Activated CD4-positive, alpha-beta T cell treated with anti-CD3 and anti-CD28 coated beads, Interleukin-2, amount 10 ng/mL, durations not matched to agents 7 days and 5 days (primary cell): Measurements from ENCODE around the gene TFAP2B. TPM values are rescaled to one million over a fixed set of nuclear protein-coding genes. Genes with fewer than 3 reads are reported as not detected.
A peak's percentile ranks its signal among the peaks of the same experiment; 100 is the strongest.

Experiments
- CTCF ChIA-PET: fragments of 350-600 bp; sonication (Branson Sonifier 250); formaldehyde crosslinking; loops from one replicate; lab custom pipeline; 2021; ENCODE audit warnings: antibody characterized with exemption; lab: Charles Lee
- POLR2A ChIA-PET: fragments of 350-600 bp; sonication (Branson Sonifier 250); formaldehyde crosslinking; loops from one replicate; lab custom pipeline; 2021; ENCODE audit warnings: antibody characterized with exemption; lab: Charles Lee
- DNase-seq: peaks from one replicate; pipeline ENCODE4 v3.0.0-alpha.2; 2020
- H3K27ac Mint-ChIP-seq: one replicate; pipeline ENCODE4 v1.8.0; 2021; ENCODE audit warnings: mild to moderate bottlenecking, moderate library complexity, mixed read lengths
- H3K27me3 Mint-ChIP-seq: one replicate; pipeline ENCODE4 v1.8.0; 2021; ENCODE audit warnings: mixed read lengths
- H3K36me3 Mint-ChIP-seq: one replicate; pipeline ENCODE4 v1.8.0; 2021; ENCODE audit warnings: low read depth, mixed read lengths
- H3K4me1 Mint-ChIP-seq: one replicate; pipeline ENCODE4 v1.8.0; 2021; ENCODE audit warnings: mixed read lengths
- H3K4me3 Mint-ChIP-seq: one replicate; pipeline ENCODE4 v1.8.0; 2021; ENCODE audit warnings: mild to moderate bottlenecking, moderate library complexity, mixed read lengths
- H3K9me3 Mint-ChIP-seq: one replicate; pipeline ENCODE4 v1.8.0; 2021; ENCODE audit warnings: mixed read lengths
- total RNA-seq, 2 experiments: library from RNA; stranded (reverse); gene quantifications; one replicate each; pipeline ENCODE4 v1.2.3, GENCODE V29; 2021

The TFAP2B gene
- not detected for total RNA-seq

DNA sequence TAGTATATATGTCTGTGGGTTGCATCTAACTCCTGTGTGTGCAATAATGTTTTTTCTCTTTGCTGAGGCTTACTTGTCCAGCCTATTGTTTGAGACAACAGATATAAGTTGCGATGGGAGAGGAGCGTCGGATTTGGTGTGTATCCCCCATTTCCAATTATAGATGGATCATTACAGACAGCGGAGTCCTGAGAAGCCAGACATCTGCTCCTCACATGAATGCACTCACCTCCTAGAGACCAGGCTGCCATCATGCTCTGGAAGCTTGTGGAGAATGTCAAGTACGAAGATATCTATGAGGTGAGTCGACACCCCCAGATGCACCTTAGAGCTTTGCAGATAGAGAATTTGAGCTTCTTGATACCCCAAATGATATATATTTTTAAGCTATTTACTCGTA, at the start of gene TFAP2B:
TFAP2B (plus strand) TSS at position 199 of the 400 bp plus-strand sequence; CDS start at position 220, 21 bp downstream.
- ChIA-PET POLR2A (no interaction called here), CTCF (no interaction called here)
- H3K27ac Mint-ChIP-seq = no peak within 1 kb of the TSS
- peaks cover 3% of the 10 kb centered on the region for H3K36me3 Mint-ChIP-seq
- H3K27me3 Mint-ChIP-seq = peaks cover 79% of the 10 kb centered on the region
- no peak for DNase-seq
- H3K9me3 Mint-ChIP-seq = no peaks in the 10 kb centered on the region
- H3K4me3 Mint-ChIP-seq = no peak within 1 kb of the TSS
- H3K4me1 Mint-ChIP-seq = peaks cover 6% of the 10 kb centered on the region

DNA sequence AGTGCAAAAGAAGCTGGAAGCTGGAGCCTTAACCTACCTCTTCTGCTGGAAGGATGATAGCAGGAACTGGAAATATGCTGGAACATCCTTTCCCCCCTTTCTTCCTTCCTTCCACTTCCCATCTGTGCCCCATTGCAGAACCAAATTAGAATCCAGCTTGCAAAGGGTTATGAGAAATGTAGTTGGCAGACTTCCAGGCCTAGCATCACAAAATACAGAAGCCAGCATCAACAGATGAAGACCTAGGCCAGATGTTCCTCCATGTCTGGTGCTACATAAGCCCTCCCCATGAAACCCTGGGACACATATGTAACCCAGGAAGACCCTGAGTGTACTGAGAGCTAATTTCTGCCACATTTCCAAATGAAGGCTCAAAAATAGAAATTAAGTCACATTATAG, 40.0 kb upstream of the TFAP2B start:
- Mint-ChIP-seq H3K4me3 (no peak overlapping the region), H3K4me1 (no peaks in the 10 kb centered on the region), H3K27me3 (no peaks in the 10 kb centered on the region), H3K9me3 (no peaks in the 10 kb centered on the region), H3K36me3 (no peaks in the 10 kb centered on the region), H3K27ac (no peak overlapping the region)
- DNase-seq = no peak
- ChIA-PET POLR2A (no interaction called here), CTCF (no interaction called here)

DNA sequence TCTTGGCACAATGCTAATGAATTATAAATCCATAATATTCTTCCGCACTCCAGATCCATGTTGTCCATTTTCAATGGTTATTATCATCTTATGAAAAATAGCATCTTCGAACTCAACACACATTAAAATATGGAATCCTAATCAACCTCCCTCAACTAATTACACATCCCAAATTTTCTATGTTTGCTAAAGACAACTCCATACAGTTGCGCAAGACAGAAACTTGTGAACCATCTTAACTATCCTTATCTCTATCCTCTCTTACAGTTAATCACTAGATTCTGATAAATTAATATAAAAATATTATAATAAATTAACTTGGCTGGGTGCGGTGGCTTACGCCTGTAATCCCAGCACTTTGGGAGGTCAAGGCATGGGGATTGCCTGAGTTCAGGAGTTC, 38.3 kb upstream of the TFAP2B start:
- Mint-ChIP-seq H3K36me3 (no peaks in the 10 kb centered on the region), H3K9me3 (no peaks in the 10 kb centered on the region), H3K4me3 (no peak overlapping the region), H3K27ac (no peak overlapping the region), H3K4me1 (no peaks in the 10 kb centered on the region), H3K27me3 (no peaks in the 10 kb centered on the region)
- DNase-seq = no peak
- POLR2A ChIA-PET = no interaction called here
- CTCF ChIA-PET = no interaction called here

DNA sequence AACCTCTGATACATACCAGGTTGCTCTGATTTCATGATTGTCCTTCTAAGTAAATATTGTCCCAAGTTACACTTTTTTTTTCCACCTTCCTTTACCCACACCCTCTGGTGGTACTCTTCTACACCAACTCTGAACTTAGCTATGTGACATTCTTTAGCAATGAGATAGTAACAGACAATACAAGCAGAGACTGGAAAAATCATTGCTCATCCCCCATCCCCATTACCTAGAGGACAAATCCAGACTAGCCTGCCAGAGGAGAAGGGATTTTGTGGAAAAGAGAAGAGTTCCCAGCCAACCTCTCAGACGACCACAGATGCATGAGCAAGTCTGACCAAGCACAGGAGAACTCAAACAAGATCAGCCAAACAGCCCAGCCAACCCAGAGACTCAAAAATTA, 32.8 kb upstream of the TFAP2B start:
- Mint-ChIP-seq H3K36me3 (no peaks in the 10 kb centered on the region), H3K27ac (no peak overlapping the region), H3K4me1 (no peaks in the 10 kb centered on the region), H3K9me3 (no peaks in the 10 kb centered on the region), H3K27me3 (no peaks in the 10 kb centered on the region), H3K4me3 (no peak overlapping the region)
- ChIA-PET CTCF (no interaction called here), POLR2A (no interaction called here)
- no peak for DNase-seq

DNA sequence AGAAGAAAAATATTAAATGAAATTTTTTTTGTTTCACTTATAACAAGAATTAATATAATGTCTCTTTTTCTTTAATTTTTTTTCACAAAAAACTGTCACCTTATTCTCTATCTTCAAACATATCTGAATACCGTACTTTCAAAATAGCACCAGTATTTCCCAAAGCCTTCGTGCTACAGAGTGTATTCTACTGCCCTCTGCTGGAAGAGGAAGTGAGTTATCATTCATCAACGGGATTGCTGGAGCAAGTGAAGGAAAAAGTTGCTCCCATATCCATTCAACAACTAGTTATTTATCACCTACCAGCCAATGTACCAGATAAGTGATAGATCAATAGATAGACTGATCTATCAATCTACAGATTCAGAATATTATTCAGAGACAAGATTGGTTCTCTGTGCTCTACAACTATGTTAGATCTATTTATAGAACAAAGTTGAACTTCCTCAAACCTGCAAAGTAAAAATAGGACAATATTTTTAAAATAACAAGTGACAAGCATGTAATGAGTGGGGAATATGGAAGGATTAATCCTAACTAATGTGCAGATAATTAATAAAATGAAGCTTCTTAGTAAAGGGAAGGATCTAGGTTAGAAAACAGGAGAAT, 26.7 kb upstream of the TFAP2B start:
- no peak overlapping the region for H3K4me3 Mint-ChIP-seq
- no peaks in the 10 kb centered on the region for H3K9me3 Mint-ChIP-seq

DNA sequence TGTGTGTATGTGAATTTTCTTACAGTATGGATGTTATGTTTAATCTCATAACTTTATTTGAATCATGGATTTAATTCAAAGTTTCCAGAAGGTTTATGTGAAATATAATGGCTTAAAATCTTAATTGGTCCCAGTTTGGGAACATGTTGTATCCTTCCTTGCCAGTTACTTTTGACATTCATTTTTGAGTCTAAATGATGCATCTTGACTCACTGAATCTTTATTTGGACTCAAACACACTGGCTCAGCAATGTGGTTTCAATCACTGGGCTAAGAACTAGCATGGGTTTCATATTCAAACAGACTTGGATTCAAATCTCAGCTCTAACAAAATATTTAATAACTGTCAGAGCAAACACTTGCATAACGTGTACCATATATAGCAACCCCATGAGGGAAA, 25.9 kb upstream of the TFAP2B start:
- Mint-ChIP-seq H3K4me1 (no peaks in the 10 kb centered on the region), H3K4me3 (no peak overlapping the region), H3K27ac (no peak overlapping the region), H3K9me3 (no peaks in the 10 kb centered on the region), H3K27me3 (no peaks in the 10 kb centered on the region), H3K36me3 (no peaks in the 10 kb centered on the region)
- no peak for DNase-seq
- ChIA-PET POLR2A (no interaction called here), CTCF (no interaction called here)

More for the DNA sequence above, 26.7 kb upstream of the TFAP2B start:
- H3K4me1 Mint-ChIP-seq = no peaks in the 10 kb centered on the region
- ChIA-PET POLR2A (no interaction called here), CTCF (no interaction called here)
- H3K27me3 Mint-ChIP-seq = no peaks in the 10 kb centered on the region
- no peak overlapping the region for H3K27ac Mint-ChIP-seq
- no peak for DNase-seq
- H3K36me3 Mint-ChIP-seq = no peaks in the 10 kb centered on the region

DNA sequence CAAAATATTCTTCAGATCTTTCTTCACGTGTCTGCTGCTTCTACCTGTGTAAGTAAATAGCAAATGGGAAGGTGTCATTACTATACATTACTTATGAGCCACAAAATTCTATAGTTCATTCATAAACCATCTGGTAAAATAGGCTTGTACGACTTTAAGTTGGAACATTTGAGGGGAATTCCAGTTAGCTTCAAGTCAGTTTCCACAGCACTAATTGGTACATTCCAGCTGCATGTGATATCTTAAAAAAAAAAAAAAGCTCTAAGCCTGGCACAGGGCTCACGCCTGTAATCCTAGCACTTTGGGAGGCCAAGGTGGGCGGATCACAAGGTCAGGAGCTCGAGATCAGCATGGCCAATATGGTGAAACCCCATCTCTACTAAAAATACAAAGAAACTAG, 23.1 kb upstream of the TFAP2B start:
- ChIA-PET POLR2A (no interaction called here), CTCF (no interaction called here)
- Mint-ChIP-seq H3K4me3 (no peak overlapping the region), H3K27ac (no peak overlapping the region), H3K4me1 (no peaks in the 10 kb centered on the region), H3K9me3 (no peaks in the 10 kb centered on the region), H3K36me3 (no peaks in the 10 kb centered on the region), H3K27me3 (no peaks in the 10 kb centered on the region)
- no peak for DNase-seq

DNA sequence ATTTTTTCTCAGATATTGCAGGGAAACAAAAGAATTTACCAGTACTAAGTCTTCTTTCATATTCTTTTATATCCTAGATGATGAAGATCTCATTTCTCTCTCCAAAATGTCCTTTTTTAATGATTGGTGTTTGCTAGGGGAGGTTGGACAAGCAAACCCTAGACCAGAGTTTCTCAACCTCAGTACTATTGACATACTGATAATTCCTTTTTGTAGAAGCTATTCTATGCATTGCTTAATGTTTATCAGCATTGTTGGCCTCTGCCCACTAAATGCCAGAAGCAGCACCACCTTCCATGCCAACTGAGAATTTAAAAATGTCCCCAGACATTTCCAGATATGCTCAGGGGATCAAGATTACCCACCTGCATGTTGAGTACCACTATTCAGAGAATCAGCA, 14.4 kb upstream of the TFAP2B start:
- Mint-ChIP-seq H3K4me1 (no peaks in the 10 kb centered on the region), H3K9me3 (no peaks in the 10 kb centered on the region), H3K4me3 (no peak overlapping the region), H3K27ac (no peak overlapping the region), H3K27me3 (no peaks in the 10 kb centered on the region), H3K36me3 (no peaks in the 10 kb centered on the region)
- DNase-seq = no peak
- ChIA-PET POLR2A (no interaction called here), CTCF (no interaction called here)

DNA sequence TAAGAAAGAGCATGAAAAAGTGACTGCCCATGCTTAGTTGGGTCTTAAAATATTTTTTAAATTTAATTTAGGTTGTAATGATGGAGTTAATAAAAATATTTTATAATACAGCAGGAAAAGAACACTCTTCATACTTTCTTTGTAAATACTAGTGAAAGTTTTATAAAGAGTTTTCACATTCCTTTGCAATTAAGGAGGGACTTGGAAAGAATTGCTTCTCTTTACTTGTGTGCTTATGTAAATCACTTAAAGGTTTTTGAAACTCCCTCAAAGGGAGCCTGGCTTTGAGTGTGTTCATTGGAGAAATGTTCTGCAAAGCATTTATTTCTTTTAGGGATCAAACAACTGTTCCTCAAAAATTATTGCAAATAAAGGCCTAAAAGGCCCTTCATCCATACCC, 11.6 kb upstream of the TFAP2B start:
- H3K9me3 Mint-ChIP-seq = no peaks in the 10 kb centered on the region
- no peaks in the 10 kb centered on the region for H3K4me1 Mint-ChIP-seq
- H3K27ac Mint-ChIP-seq = no peak overlapping the region
- no peak for DNase-seq
- no peaks in the 10 kb centered on the region for H3K36me3 Mint-ChIP-seq
- ChIA-PET POLR2A (no interaction called here), CTCF (no interaction called here)
- H3K27me3 Mint-ChIP-seq = no peaks in the 10 kb centered on the region
- H3K4me3 Mint-ChIP-seq = no peak overlapping the region

DNA sequence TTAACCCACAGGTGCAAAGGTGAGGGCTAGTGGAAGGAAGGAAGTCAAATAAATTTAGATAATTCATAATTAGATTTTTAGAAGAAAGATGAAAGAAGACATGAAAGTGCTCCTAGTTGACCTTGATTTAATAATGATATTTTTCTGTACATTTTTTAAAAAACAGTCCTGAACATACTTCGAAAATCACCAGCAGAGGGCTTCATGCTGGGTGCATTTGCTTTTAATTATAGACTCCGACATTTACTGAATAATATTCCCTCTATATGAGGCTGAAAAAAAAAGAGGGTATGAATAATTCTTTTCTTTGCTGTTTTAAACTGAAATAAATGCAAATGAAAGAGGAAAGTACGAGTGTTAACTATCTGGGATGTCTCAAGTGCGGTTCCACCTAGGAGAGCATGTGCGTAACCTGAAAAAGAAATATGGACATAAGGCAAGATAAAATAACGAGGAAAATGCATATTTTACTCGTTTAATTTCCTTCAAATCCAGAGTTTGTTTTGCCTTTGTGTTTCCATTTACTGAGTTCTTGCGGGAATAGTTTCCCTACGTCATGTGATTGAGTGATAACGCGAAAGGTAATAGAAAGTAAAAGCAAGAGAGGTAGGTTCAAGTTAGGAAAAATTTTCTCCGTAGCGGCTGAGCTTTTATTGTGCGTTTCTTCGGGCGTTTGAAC, 3.1 kb upstream of the TFAP2B start:
- H3K36me3 Mint-ChIP-seq = peaks cover 3% of the 10 kb centered on the region
- CTCF ChIA-PET = no interaction called here
- H3K27me3 Mint-ChIP-seq = peaks cover 50% of the 10 kb centered on the region

DNA sequence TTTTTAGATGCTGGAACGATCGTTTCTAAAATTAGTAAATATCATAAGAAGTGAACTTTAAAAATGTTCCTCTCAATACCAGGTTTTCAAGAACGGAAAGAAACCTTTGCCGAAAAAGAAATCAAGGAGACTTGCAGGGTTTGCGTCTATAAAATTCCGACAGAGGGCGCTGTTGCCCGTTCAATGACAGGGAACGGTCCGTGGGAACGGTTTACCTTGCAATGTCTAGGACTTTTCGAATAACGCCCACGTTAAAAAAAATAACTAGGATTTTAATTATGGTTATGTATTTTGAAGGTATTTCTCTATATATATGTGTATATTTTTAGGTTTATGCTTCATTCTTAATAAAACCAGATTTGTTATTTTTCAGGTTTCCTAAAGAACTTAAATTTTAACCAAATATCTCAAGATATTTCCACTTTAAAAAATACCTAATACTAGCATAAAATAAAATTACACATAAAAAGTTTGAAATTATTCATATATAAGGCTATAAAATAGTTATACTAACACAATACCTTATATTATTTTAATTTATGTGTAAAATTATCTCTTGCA, 2.5 kb upstream of the TFAP2B start:
- Mint-ChIP-seq H3K4me3 (peak overlapping the region; percentile 82), H3K9me3 (no peaks in the 10 kb centered on the region), H3K36me3 (peaks cover 3% of the 10 kb centered on the region), H3K4me1 (peaks cover 6% of the 10 kb centered on the region), H3K27me3 (peaks cover 57% of the 10 kb centered on the region), H3K27ac (no peak overlapping the region)
- DNase-seq = peak; percentile 76
- CTCF ChIA-PET = no interaction called here
- POLR2A ChIA-PET = no interaction called here

More for the DNA sequence above, 3.1 kb upstream of the TFAP2B start:
- POLR2A ChIA-PET = no interaction called here
- no peak for DNase-seq
- Mint-ChIP-seq H3K4me1 (peaks cover 6% of the 10 kb centered on the region), H3K27ac (no peak overlapping the region), H3K9me3 (no peaks in the 10 kb centered on the region), H3K4me3 (peak overlapping the region; percentile 82)

DNA sequence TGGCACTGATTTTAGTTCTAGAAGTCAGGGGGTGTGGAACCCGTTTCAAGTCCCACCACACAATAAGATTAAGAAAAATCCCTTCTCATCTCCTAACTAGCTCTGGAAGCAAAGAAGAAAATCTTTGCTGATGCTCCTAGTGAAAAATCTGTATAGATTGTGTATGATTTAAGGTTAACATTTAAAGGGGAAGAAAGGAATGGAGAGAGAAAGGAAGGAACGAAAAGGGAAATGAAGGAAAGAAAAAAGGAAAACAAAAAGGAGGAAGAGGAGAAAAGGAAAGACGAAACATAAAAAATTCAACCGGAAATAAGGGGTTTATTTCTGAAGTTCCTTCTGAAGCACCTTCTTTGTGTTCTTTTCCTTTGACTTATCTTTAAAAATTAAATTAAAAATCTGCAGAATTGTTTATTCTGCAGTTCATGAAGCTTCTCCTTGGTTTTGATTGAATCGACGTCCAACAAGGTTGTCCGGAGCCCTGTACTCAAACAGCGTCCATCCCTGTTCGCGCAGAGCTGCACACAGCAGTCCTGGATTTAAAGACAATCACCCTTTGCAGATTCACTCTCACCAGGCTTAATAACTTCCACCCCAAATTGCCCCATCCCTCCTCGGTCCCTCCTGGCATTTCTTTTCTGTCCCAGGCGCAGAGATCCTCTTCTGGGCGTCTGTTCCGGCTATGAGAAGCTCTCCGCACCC, 1.6 kb upstream of the TFAP2B start:
- Mint-ChIP-seq H3K9me3 (no peaks in the 10 kb centered on the region), H3K27ac (no peak overlapping the region), H3K4me1 (peaks cover 6% of the 10 kb centered on the region)

DNA sequence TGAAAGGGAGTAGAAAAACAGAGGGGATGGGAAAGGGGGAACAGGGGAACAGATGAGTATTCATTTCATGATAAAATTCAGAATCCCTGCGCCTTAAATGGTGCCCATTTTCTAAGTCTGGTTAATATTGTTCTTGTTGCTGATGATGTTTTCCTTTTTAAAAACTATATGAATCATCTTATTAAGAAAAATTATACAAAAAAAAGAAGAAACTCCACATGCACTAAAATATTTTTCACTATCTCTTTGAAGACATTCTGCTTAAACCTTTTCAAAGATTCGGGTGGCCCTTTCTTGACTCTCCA, 1.1 kb upstream of the TFAP2B start:
- CTCF ChIA-PET = no interaction called here
- DNase-seq = no peak
- H3K4me1 Mint-ChIP-seq = peaks cover 6% of the 10 kb centered on the region

More for the DNA sequence above, 1.6 kb upstream of the TFAP2B start:
- peaks cover 64% of the 10 kb centered on the region for H3K27me3 Mint-ChIP-seq
- peaks cover 3% of the 10 kb centered on the region for H3K36me3 Mint-ChIP-seq
- CTCF ChIA-PET = no interaction called here
- H3K4me3 Mint-ChIP-seq = no peak overlapping the region
- POLR2A ChIA-PET = no interaction called here
- DNase-seq = no peak

More for the DNA sequence above, 1.1 kb upstream of the TFAP2B start:
- H3K27me3 Mint-ChIP-seq = peaks cover 69% of the 10 kb centered on the region
- no peak overlapping the region for H3K27ac Mint-ChIP-seq
- no peaks in the 10 kb centered on the region for H3K9me3 Mint-ChIP-seq
- peaks cover 3% of the 10 kb centered on the region for H3K36me3 Mint-ChIP-seq
- no peak overlapping the region for H3K4me3 Mint-ChIP-seq
- POLR2A ChIA-PET = no interaction called here
